Uterus (tissue), 2 donors: ENCODE data around the gene FBXW12.

Experiments
- POLR2A ChIP-seq, 2 donors: fragments of 450-650 bp; IDR thresholded peaks; one replicate each; pipeline ENCODE4 v1.6.1; 2016; ENCODE audit warnings: antibody characterized with exemption in 2 of 2, mild to moderate bottlenecking in 1 of 2, moderate library complexity in 1 of 2
- TF ChIP-seq, protein P1 (sequence below), 4 experiments: fragments of 200-600 bp in 2 of 4; fragments of 450-650 bp in 2 of 4; sonication (generic) in 2 of 4; IDR thresholded peaks; one replicate each; pipeline ENCODE4 v1.5.1; 2016 to 2019; ENCODE audit warnings: antibody characterized with exemption in 4 of 4, mild to moderate bottlenecking in 2 of 4, moderate library complexity in 1 of 4

DNA sequence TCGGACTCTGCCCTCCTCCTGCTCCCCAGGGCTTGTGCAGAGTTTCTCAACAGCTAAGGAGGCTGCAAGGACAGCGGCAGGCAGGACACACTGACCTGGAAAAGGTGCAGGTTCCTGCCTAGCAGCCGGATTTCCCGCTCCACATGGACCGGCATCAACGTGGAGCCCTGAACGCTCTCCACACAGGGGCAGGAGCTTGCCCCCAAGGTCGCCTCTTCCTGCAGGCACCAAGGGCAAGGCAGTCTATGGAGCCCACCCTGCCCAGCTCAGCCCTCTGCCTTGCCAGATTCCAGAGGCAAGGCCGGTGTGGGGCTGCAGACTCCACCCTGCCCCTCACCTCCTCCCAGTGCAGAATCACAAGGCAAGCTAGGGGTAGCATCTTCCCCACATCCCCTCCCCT lies 47.1 kb downstream of the FBXW12 start:
- TF ChIP-seq, protein P1, sequence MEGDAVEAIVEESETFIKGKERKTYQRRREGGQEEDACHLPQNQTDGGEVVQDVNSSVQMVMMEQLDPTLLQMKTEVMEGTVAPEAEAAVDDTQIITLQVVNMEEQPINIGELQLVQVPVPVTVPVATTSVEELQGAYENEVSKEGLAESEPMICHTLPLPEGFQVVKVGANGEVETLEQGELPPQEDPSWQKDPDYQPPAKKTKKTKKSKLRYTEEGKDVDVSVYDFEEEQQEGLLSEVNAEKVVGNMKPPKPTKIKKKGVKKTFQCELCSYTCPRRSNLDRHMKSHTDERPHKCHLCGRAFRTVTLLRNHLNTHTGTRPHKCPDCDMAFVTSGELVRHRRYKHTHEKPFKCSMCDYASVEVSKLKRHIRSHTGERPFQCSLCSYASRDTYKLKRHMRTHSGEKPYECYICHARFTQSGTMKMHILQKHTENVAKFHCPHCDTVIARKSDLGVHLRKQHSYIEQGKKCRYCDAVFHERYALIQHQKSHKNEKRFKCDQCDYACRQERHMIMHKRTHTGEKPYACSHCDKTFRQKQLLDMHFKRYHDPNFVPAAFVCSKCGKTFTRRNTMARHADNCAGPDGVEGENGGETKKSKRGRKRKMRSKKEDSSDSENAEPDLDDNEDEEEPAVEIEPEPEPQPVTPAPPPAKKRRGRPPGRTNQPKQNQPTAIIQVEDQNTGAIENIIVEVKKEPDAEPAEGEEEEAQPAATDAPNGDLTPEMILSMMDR (IDR thresholded peaks at IDR 0.05), result no peak
- TF ChIP-seq POLR2A (IDR thresholded peaks at IDR 0.05), result no peak
